ENCODE results near the gene ZYG11B. TPM values are rescaled to one million over a fixed set of nuclear protein-coding genes. Genes with fewer than 3 reads are reported as not detected.

ZYG11B gene
- 12.9 and 22.7 TPM in 2 replicates for total RNA-seq

GRCh38 chr1:52726265-52727113, at the start of gene ZYG11B:
Gene ZYG11B (plus strand): TSS chr1:52726453. CDS start chr1:52726654, 201 bp downstream.

GRCh38 chr1:52697795-52698674, 28.2 kb upstream of the ZYG11B start, which contains the start of gene COA7:
Gene COA7 (minus strand): TSS chr1:52698347. CDS start chr1:52698326, 21 bp downstream.

GRCh38 chr1:52842643-52843310, 116.5 kb downstream of the ZYG11B start, which contains the start of gene ZYG11A:
Gene ZYG11A (plus strand): TSS chr1:52842760. CDS start chr1:52842884, 124 bp downstream.

Other genes starting within 250 kb of the ZYG11B start
- gene TUT4, start 173.4 kb upstream of the ZYG11B start, total RNA-seq: 14.2 and 24.7 TPM in 2 replicates
- gene GPX7, start 124.1 kb upstream of the ZYG11B start, total RNA-seq: 1.3 and 4.3 TPM in 2 replicates
- gene SHISAL2A, start 93.3 kb upstream of the ZYG11B start, total RNA-seq: 0.14 TPM in 1 of 2 replicates, not detected in the other
- gene COA7, start 28.1 kb upstream of the ZYG11B start, total RNA-seq: 7.7 and 9.5 TPM in 2 replicates
- 0.63 and 0.84 TPM in 2 replicates for gene ZYG11A, start 116.3 kb downstream of the ZYG11B start, total RNA-seq
- 17.8 and 20.3 TPM in 2 replicates for gene ECHDC2, start 195.3 kb downstream of the ZYG11B start, total RNA-seq
- gene SCP2, start 200.8 kb downstream of the ZYG11B start, total RNA-seq: 89.7 and 106 TPM in 2 replicates

Data from airway epithelial cell (primary cell).